ENCODE results near the gene LAIR1.

- TF ChIP-seq CTCF (IDR thresholded peaks at IDR 0.05) (no peak), POLR2A (IDR thresholded peaks at IDR 0.05) (no peak)
These were observed 53.2 kb downstream of the LAIR1 start for GRCh38 chr19:54311486-54311885.
